Ramos (cell line): ENCODE measurements around the gene CDHR3.
"Not testable (repeated sequence)": the region's sequence is repeated elsewhere in the genome, so short reads cannot be mapped to it uniquely, and the experiment has no call there.

ENCODE experiments used
- in situ Hi-C: fragments of 300-500 bp; cut with MboI; formaldehyde crosslinking; loops from one replicate; pipeline ENCODE4 v1.14.3; 2022; ENCODE audit warnings: low sequenced_read_pairs; ENCODE audit not compliant: unreplicated experiment

The CDHR3 gene

GRCh38 chr7:105963038-105963667, at the start of gene CDHR3:
Gene CDHR3, plus strand, starts transcription at chr7:105963264. Its CDS starts 55 bp downstream, at chr7:105963319.
- in situ Hi-C loops = no loop called here

- in situ Hi-C loops = no loop called here
Measured at GRCh38 chr7:105913947-105914346, 49.1 kb upstream of the CDHR3 start.

GRCh38 chr7:105916603-105917002, 46.5 kb upstream of the CDHR3 start:
- in situ Hi-C loops = no loop called here

- in situ Hi-C loops = no loop called here
Measured at GRCh38 chr7:105917659-105918058, 45.4 kb upstream of the CDHR3 start.

GRCh38 chr7:105920766-105921165, 42.3 kb upstream of the CDHR3 start:
- in situ Hi-C loops = no loop called here

- in situ Hi-C loops = no loop called here
Measured at GRCh38 chr7:105924945-105925344, 38.1 kb upstream of the CDHR3 start.

- in situ Hi-C loops = no loop called here
Measured at GRCh38 chr7:105926131-105926530, 36.9 kb upstream of the CDHR3 start.

GRCh38 chr7:105931179-105931578, 31.9 kb upstream of the CDHR3 start:
- in situ Hi-C loops = loop anchor here (5.0 kb wide), 1 partner anchor 236 kb away; no protein-coding TSS in a partner anchor

GRCh38 chr7:105932835-105933477, 30.1 kb upstream of the CDHR3 start:
- in situ Hi-C loops = loop anchor here (5.0 kb wide), 1 partner anchor 234 kb away; no protein-coding TSS in a partner anchor

GRCh38 chr7:105934572-105935185, 28.4 kb upstream of the CDHR3 start:
- in situ Hi-C loops = loop anchor here (5.0 kb wide), 2 partner anchors 108 to 233 kb away; no protein-coding TSS in a partner anchor

GRCh38 chr7:105935250-105935649, 27.8 kb upstream of the CDHR3 start:
- in situ Hi-C loops = loop anchor here (5.0 kb wide), 1 partner anchor 107 kb away; no protein-coding TSS in a partner anchor

GRCh38 chr7:105937411-105937810, 25.7 kb upstream of the CDHR3 start:
- in situ Hi-C loops = loop anchor here (5.0 kb wide), 1 partner anchor 105 kb away; no protein-coding TSS in a partner anchor

GRCh38 chr7:105940109-105940508, 23.0 kb upstream of the CDHR3 start:
- in situ Hi-C loops = no loop called here

- in situ Hi-C loops = no loop called here
Measured at GRCh38 chr7:105941596-105941995, 21.5 kb upstream of the CDHR3 start.

GRCh38 chr7:105943486-105943885, 19.6 kb upstream of the CDHR3 start:
- in situ Hi-C loops = no loop called here

GRCh38 chr7:105945848-105946247, 17.2 kb upstream of the CDHR3 start:
- in situ Hi-C loops = no loop called here

- in situ Hi-C loops = no loop called here
Measured at GRCh38 chr7:105951597-105951996, 11.5 kb upstream of the CDHR3 start.

- in situ Hi-C loops = no loop called here
Measured at GRCh38 chr7:105952917-105953595, 10.0 kb upstream of the CDHR3 start.

GRCh38 chr7:105954711-105955110, 8.4 kb upstream of the CDHR3 start:
- in situ Hi-C loops = no loop called here

- in situ Hi-C loops = not testable (repeated sequence)
Measured at GRCh38 chr7:105955651-105956466, 7.2 kb upstream of the CDHR3 start.
